Globus pallidus (tissue), 1 donor: ENCODE results near the gene WARS2.

Source experiments
- DNase-seq: peaks from one replicate; pipeline ENCODE4 v3.0.0-alpha.2; 2015; ENCODE audit warnings: low spot score

The WARS2 gene

GRCh38 chr1:119026956-119027355 lies 113.5 kb downstream of the WARS2 start:
- no peak for DNase-seq

GRCh38 chr1:119015547-119015946 lies 124.9 kb downstream of the WARS2 start:
- DNase-seq = no peak

GRCh38 chr1:119012383-119012782 lies 128.1 kb downstream of the WARS2 start:
- no peak for DNase-seq

- no peak for DNase-seq
Measured at GRCh38 chr1:119011706-119012105, 128.7 kb downstream of the WARS2 start.

GRCh38 chr1:119011116-119011515 lies 129.3 kb downstream of the WARS2 start:
- DNase-seq = no peak

- no peak for DNase-seq
Measured at GRCh38 chr1:119010201-119010600, 130.3 kb downstream of the WARS2 start.

GRCh38 chr1:119009312-119009655 lies 131.2 kb downstream of the WARS2 start:
- DNase-seq = no peak

- peak; percentile 12 for DNase-seq
Measured at GRCh38 chr1:119008483-119009311, 131.8 kb downstream of the WARS2 start.

GRCh38 chr1:119007670-119008482 lies 132.6 kb downstream of the WARS2 start:
- no peak for DNase-seq

- no peak for DNase-seq
Measured at GRCh38 chr1:119007339-119007669, 133.1 kb downstream of the WARS2 start.

GRCh38 chr1:119006406-119007279 lies 133.8 kb downstream of the WARS2 start:
- no peak for DNase-seq

GRCh38 chr1:119005724-119006405 lies 134.6 kb downstream of the WARS2 start:
- no peak for DNase-seq

GRCh38 chr1:119004781-119005180 lies 135.7 kb downstream of the WARS2 start:
- DNase-seq = no peak

- no peak for DNase-seq
Measured at GRCh38 chr1:119004129-119004527, 136.3 kb downstream of the WARS2 start.

GRCh38 chr1:119003413-119004128 lies 136.9 kb downstream of the WARS2 start:
- no peak for DNase-seq

GRCh38 chr1:119002028-119002686 lies 138.3 kb downstream of the WARS2 start:
- DNase-seq = no peak

GRCh38 chr1:119001181-119002027 lies 139.0 kb downstream of the WARS2 start:
- DNase-seq = no peak

GRCh38 chr1:119000371-119001180 lies 139.9 kb downstream of the WARS2 start:
- no peak for DNase-seq
